WTC11 (cell line): Measurements from ENCODE around the gene NAT16. TPM values are rescaled to one million over a fixed set of nuclear protein-coding genes. Genes with fewer than 3 reads are reported as not detected.

Source experiments
- ATAC-seq: fragments of 200-7000 bp; cut with Tn5 transposase; 2 replicates; pipeline ENCODE4 v1.10.0; 2021; ENCODE audit warnings: mild to moderate bottlenecking, moderate library complexity
- CTCF ChIA-PET: fragments of 300-600 bp; sonication (Branson Sonifier 250); formaldehyde crosslinking; loops from one replicate; lab custom pipeline; 2021; ENCODE audit warnings: antibody characterized with exemption; lab: Charles Lee
- POLR2A ChIA-PET: fragments of 350-600 bp; sonication (Branson Sonifier 250); formaldehyde crosslinking; loops from one replicate; lab custom pipeline; 2021; ENCODE audit warnings: antibody characterized with exemption; lab: Charles Lee
- DNase-seq: peaks from one replicate; pipeline ENCODE4 v3.0.0; 2021; ENCODE audit warnings: low spot score
- H3K27ac Mint-ChIP-seq: 2 replicates; pipeline ENCODE4 v1.8.0; 2021; ENCODE audit warnings: mixed read lengths
- H3K27me3 Mint-ChIP-seq: 2 replicates; pipeline ENCODE4 v1.8.0; 2021; ENCODE audit warnings: low read depth, mild to moderate bottlenecking, moderate library complexity, mixed read lengths
- H3K36me3 Mint-ChIP-seq: 2 replicates; pipeline ENCODE4 v1.8.0; 2021; ENCODE audit warnings: mixed read lengths
- H3K4me1 Mint-ChIP-seq: 2 replicates; pipeline ENCODE4 v1.8.0; 2022; ENCODE audit warnings: mixed read lengths
- H3K4me3 Mint-ChIP-seq: 2 replicates; pipeline ENCODE4 v1.8.0; 2021; ENCODE audit warnings: mild to moderate bottlenecking, moderate library complexity, mixed read lengths
- H3K9me3 Mint-ChIP-seq: 2 replicates; pipeline ENCODE4 v1.8.0; 2021; ENCODE audit warnings: mixed read lengths
- AR ChIP-seq: fragments of 250-450 bp; sonication (Bioruptor Pico); IDR thresholded peaks from 2 replicates; pipeline ENCODE4 v1.9.0; 2021; ENCODE audit warnings: mild to moderate bottlenecking
- ARID4B ChIP-seq: sonication (generic); formaldehyde crosslinking; IDR thresholded peaks from 2 replicates; pipeline ENCODE4 v1.8.0; 2023; ENCODE audit warnings: missing genetic modification reagents, mild to moderate bottlenecking, borderline replicate concordance
- CBFB ChIP-seq: sonication (generic); formaldehyde crosslinking; IDR thresholded peaks from 2 replicates; pipeline ENCODE4 v1.8.1; 2022; ENCODE audit warnings: mild to moderate bottlenecking, low read depth, missing genetic modification reagents
- EMX1 ChIP-seq: fragments of 250-450 bp; sonication (Bioruptor Pico); IDR thresholded peaks from 2 replicates; pipeline ENCODE4 v1.8.0; 2021; ENCODE audit warnings: mild to moderate bottlenecking
- ESRRA ChIP-seq: sonication (generic); formaldehyde crosslinking; IDR thresholded peaks from 2 replicates; pipeline ENCODE4 v1.8.1; 2022; ENCODE audit warnings: mild to moderate bottlenecking, missing genetic modification reagents, borderline replicate concordance
- FOXJ3 ChIP-seq: sonication (generic); formaldehyde crosslinking; IDR thresholded peaks from 2 replicates; pipeline ENCODE4 v1.9.0; 2021; ENCODE audit warnings: missing genetic modification reagents, mild to moderate bottlenecking, borderline replicate concordance
- NFATC4 ChIP-seq: fragments of 250-450 bp; sonication (Bioruptor Pico); IDR thresholded peaks from 2 replicates; pipeline ENCODE4 v1.9.0; 2021; ENCODE audit warnings: mild to moderate bottlenecking
- NR3C1 ChIP-seq: sonication (generic); formaldehyde crosslinking; conservative IDR thresholded peaks from 2 replicates; pipeline ENCODE4 v1.8.1; 2023; ENCODE audit warnings: low read depth, mild to moderate bottlenecking, missing genetic modification reagents
- SMAD4 ChIP-seq: sonication (generic); formaldehyde crosslinking; IDR thresholded peaks from 2 replicates; pipeline ENCODE4 v1.8.0; 2022; ENCODE audit warnings: mild to moderate bottlenecking, missing genetic modification reagents
- ZBTB43 ChIP-seq: sonication (generic); formaldehyde crosslinking; IDR thresholded peaks from 2 replicates; pipeline ENCODE4 v1.8.1; 2023; ENCODE audit warnings: mild to moderate bottlenecking, missing genetic modification reagents
- ZNF423 ChIP-seq: fragments of 250-450 bp; sonication (Bioruptor Pico); IDR thresholded peaks from 2 replicates; pipeline ENCODE4 v2.1.2; 2022; ENCODE audit warnings: mild to moderate bottlenecking, moderate library complexity
- ZNF671 ChIP-seq: fragments of 250-450 bp; sonication (Bioruptor Pico); IDR thresholded peaks from 2 replicates; pipeline ENCODE4 v1.8.0; 2021; ENCODE audit warnings: mild to moderate bottlenecking
- total RNA-seq: library from RNA; stranded (reverse); gene quantifications from 3 replicates; pipeline ENCODE4 v1.2.3, GENCODE V29; 2021
- TF ChIP-seq, protein P1 (sequence below): sonication (generic); formaldehyde crosslinking; IDR thresholded peaks from 2 replicates; pipeline ENCODE4 v1.8.1; 2023; ENCODE audit warnings: mild to moderate bottlenecking, missing genetic modification reagents
- TF ChIP-seq, protein P2 (sequence below): sonication (generic); formaldehyde crosslinking; IDR thresholded peaks from 2 replicates; pipeline ENCODE4 v1.8.0; 2022; ENCODE audit warnings: mild to moderate bottlenecking, missing genetic modification reagents
- TF ChIP-seq, protein P3 (sequence below): sonication (generic); formaldehyde crosslinking; IDR thresholded peaks from 2 replicates; pipeline ENCODE4 v1.8.1; 2022; ENCODE audit warnings: low read depth, mild to moderate bottlenecking, moderate library complexity, missing genetic modification reagents, borderline replicate concordance
- TF ChIP-seq, protein P4 (sequence below): sonication (generic); formaldehyde crosslinking; IDR thresholded peaks from 2 replicates; pipeline ENCODE4 v1.8.1; 2022; ENCODE audit warnings: mild to moderate bottlenecking, moderate library complexity, missing genetic modification reagents

Gene NAT16
- total RNA-seq, 1 experiment from 2014 or later: 0.39 TPM

- TF ChIP-seq, protein P1, sequence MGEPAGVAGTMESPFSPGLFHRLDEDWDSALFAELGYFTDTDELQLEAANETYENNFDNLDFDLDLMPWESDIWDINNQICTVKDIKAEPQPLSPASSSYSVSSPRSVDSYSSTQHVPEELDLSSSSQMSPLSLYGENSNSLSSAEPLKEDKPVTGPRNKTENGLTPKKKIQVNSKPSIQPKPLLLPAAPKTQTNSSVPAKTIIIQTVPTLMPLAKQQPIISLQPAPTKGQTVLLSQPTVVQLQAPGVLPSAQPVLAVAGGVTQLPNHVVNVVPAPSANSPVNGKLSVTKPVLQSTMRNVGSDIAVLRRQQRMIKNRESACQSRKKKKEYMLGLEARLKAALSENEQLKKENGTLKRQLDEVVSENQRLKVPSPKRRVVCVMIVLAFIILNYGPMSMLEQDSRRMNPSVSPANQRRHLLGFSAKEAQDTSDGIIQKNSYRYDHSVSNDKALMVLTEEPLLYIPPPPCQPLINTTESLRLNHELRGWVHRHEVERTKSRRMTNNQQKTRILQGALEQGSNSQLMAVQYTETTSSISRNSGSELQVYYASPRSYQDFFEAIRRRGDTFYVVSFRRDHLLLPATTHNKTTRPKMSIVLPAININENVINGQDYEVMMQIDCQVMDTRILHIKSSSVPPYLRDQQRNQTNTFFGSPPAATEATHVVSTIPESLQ (CRISPR knock-in tag): no peak
- no peak for TF ChIP-seq ZNF671
- TF ChIP-seq EMX1 (CRISPR knock-in tag): no peak
- TF ChIP-seq ARID4B (CRISPR knock-in tag): peak; percentile 95
- no peak for TF ChIP-seq CBFB (CRISPR knock-in tag)
- TF ChIP-seq ZNF423 (CRISPR knock-in tag): no peak
- TF ChIP-seq AR: no peak
- TF ChIP-seq, protein P2, sequence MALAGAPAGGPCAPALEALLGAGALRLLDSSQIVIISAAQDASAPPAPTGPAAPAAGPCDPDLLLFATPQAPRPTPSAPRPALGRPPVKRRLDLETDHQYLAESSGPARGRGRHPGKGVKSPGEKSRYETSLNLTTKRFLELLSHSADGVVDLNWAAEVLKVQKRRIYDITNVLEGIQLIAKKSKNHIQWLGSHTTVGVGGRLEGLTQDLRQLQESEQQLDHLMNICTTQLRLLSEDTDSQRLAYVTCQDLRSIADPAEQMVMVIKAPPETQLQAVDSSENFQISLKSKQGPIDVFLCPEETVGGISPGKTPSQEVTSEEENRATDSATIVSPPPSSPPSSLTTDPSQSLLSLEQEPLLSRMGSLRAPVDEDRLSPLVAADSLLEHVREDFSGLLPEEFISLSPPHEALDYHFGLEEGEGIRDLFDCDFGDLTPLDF: no peak
- TF ChIP-seq NFATC4 (CRISPR knock-in tag): no peak
- TF ChIP-seq NR3C1 (CRISPR knock-in tag): no peak
- TF ChIP-seq ESRRA (CRISPR knock-in tag): peak; percentile 71; the same call in 1 of the 2 replicates
- 0 out of 2 replicates have a peak, but pooled peaks have one; percentile 27 for TF ChIP-seq SMAD4 (CRISPR knock-in tag)
- TF ChIP-seq, all 79 proteins: peak for 18
Measured at GRCh38 chr7:101164071-101164840, 15.8 kb downstream of the NAT16 start (continued).

DNA sequence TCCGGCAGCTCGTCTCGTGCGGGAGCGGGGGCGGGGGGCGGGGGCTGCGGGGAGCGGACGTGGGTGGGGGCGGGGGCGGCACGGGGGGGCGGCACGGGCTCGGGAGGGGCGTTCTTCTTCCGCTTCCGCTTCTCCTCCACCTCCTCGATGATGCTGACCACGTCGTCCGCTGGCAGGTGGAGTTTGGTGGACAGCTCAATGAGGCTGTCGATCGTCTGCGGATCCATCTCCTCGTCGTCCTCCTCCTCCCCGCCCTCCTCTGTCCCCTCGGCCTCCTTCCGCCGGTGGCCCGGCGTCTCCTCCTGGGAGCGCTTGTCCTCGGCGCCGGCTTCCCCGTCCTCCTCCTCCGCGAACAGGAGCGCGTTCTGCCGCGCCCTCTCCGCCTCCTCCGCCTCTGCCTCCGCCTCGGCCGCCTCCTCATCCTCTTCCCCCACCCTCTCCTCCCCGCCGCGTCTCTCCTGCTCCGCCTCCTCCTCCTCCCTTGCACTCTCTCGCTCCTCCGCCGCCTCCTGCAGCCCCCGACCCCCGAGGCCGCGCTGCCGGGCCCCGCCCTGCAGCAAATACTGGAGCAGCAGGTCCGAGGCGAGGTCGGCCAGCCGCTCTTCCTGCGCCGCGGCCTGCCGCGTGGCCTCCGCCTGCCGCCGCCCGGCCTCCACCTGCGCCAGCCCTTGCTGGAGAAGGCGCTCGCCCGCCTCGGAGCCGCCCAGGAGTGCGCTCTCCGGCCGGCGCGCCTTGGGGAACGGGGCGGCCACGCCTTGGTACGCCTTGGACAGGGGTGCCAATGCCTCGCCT is 16.6 kb downstream of the NAT16 start:
- DNase-seq (peak; percentile 70), ATAC-seq (peak; percentile 1)
- POLR2A ChIA-PET: no interaction called here
- CTCF ChIA-PET: interaction anchor here (0.6 to 9.0 kb wide), 12 partner anchors 7 to 269 kb away, joined by 3 to 103 read pairs (median 4); no protein-coding TSS in a partner anchor
- peak overlapping the region; percentile 81 for H3K4me3 Mint-ChIP-seq
- peaks cover 62% of the 10 kb centered on the region for H3K4me1 Mint-ChIP-seq
- no peak overlapping the region for H3K27ac Mint-ChIP-seq
- peaks cover 2% of the 10 kb centered on the region; the same call in 1 of the 2 replicates for H3K36me3 Mint-ChIP-seq
- peaks cover 49% of the 10 kb centered on the region for H3K27me3 Mint-ChIP-seq
- no peaks in the 10 kb centered on the region for H3K9me3 Mint-ChIP-seq
- TF ChIP-seq, protein P3, sequence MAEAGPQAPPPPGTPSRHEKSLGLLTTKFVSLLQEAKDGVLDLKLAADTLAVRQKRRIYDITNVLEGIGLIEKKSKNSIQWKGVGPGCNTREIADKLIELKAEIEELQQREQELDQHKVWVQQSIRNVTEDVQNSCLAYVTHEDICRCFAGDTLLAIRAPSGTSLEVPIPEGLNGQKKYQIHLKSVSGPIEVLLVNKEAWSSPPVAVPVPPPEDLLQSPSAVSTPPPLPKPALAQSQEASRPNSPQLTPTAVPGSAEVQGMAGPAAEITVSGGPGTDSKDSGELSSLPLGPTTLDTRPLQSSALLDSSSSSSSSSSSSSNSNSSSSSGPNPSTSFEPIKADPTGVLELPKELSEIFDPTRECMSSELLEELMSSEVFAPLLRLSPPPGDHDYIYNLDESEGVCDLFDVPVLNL (CRISPR knock-in tag): 0 out of 2 replicates have a peak, but pooled peaks have one; percentile 9
- TF ChIP-seq FOXJ3 (CRISPR knock-in tag) (no peak), ZBTB43 (CRISPR knock-in tag) (0 out of 2 replicates have a peak, but pooled peaks have one; percentile 10)
- TF ChIP-seq, protein P4, sequence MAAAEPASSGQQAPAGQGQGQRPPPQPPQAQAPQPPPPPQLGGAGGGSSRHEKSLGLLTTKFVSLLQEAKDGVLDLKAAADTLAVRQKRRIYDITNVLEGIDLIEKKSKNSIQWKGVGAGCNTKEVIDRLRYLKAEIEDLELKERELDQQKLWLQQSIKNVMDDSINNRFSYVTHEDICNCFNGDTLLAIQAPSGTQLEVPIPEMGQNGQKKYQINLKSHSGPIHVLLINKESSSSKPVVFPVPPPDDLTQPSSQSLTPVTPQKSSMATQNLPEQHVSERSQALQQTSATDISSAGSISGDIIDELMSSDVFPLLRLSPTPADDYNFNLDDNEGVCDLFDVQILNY (CRISPR knock-in tag): 0 out of 2 replicates have a peak, but pooled peaks have one; percentile 1
